22Rv1 (cell line): ENCODE measurements around the gene TP53TG3.
"Not testable (repeated sequence)": the region's sequence is repeated elsewhere in the genome, so short reads cannot be mapped to it uniquely, and the experiment has no call there.

ENCODE experiments used
- CTCF ChIP-seq: fragments of 450-650 bp; IDR thresholded peaks from 2 replicates; pipeline ENCODE4 v1.5.1; 2017; ENCODE audit warnings: mild to moderate bottlenecking
- ZFX ChIP-seq: fragments of 450-650 bp; IDR thresholded peaks from 2 replicates; pipeline ENCODE4 v1.6.1; 2017; ENCODE audit warnings: antibody characterized with exemption, borderline replicate concordance

GRCh38 chr16:32645278-32645908 is 30.6 kb downstream of the TP53TG3 start:
- TF ChIP-seq CTCF, ZFX: not testable (repeated sequence)
